Activated CD4-positive, alpha-beta memory T cell treated with anti-CD3 and anti-CD28 coated beads for 36 hours (primary cell): ENCODE data around the gene STARD4. TPM values are rescaled to one million over a fixed set of nuclear protein-coding genes. Genes with fewer than 3 reads are reported as not detected.

ENCODE experiments used
- CTCF ChIA-PET: fragments of 350-600 bp; sonication (Branson Sonifier 250); formaldehyde crosslinking; loops from one replicate; lab custom pipeline; 2021; ENCODE audit warnings: antibody characterized with exemption, inconsistent platforms; lab: Charles Lee
- POLR2A ChIA-PET: fragments of 350-600 bp; sonication (Branson Sonifier 250); formaldehyde crosslinking; loops from one replicate; lab custom pipeline; 2021; ENCODE audit warnings: antibody characterized with exemption; lab: Charles Lee
- DNase-seq: peaks from one replicate; pipeline ENCODE4 v3.0.0-alpha.2; 2020
- H3K27ac Mint-ChIP-seq: one replicate; pipeline ENCODE4 v1.8.0; 2021; ENCODE audit warnings: mixed read lengths
- H3K27me3 Mint-ChIP-seq: one replicate; pipeline ENCODE4 v1.8.0; 2021; ENCODE audit warnings: mixed read lengths
- H3K36me3 Mint-ChIP-seq: one replicate; pipeline ENCODE4 v1.8.0; 2021; ENCODE audit warnings: mixed read lengths
- H3K4me1 Mint-ChIP-seq: one replicate; pipeline ENCODE4 v1.8.0; 2021; ENCODE audit warnings: low read depth, mixed read lengths
- H3K4me3 Mint-ChIP-seq: one replicate; pipeline ENCODE4 v1.8.0; 2021; ENCODE audit warnings: mild to moderate bottlenecking, mixed read lengths
- H3K9me3 Mint-ChIP-seq: one replicate; pipeline ENCODE4 v1.8.0; 2021; ENCODE audit warnings: mixed read lengths
- intact Hi-C: fragments of 100-400 bp; cut with micrococcal nuclease; formaldehyde crosslinking; loops from one replicate; pipeline ENCODE4 v1.15.1; 2023
- total RNA-seq, 2 experiments: library from RNA; stranded (reverse); gene quantifications; one replicate each; pipeline ENCODE4 v1.2.3, GENCODE V29; 2021

The STARD4 gene
- total RNA-seq, 2 experiments from 2014 or later, result 49.5 to 49.9 TPM

DNA sequence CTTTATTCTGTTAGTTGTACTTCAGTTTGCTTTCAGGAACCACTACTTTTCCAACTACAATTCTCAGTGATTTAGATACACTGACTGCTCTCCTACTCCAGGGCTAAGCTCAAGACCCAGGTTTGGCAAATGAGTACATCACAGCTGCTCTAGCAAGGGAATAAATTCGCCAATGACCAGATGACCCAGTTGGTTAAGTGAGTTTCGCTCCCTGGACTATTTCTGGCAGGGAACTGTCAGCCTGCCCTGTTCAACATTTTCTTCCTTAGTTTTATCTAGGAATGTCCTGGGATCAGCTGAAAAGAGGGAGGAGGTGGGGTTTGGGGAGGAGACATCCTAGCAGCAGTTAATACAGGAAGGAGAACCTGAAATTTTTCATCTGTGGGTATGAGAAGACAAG, 6.4 kb upstream of the STARD4 start:
- POLR2A ChIA-PET, result no interaction called here
- H3K27ac Mint-ChIP-seq, result no peak overlapping the region
- H3K4me1 Mint-ChIP-seq, result no peaks in the 10 kb centered on the region
- H3K36me3 Mint-ChIP-seq, result no peaks in the 10 kb centered on the region
- DNase-seq, result no peak
- no peaks in the 10 kb centered on the region for H3K27me3 Mint-ChIP-seq
- intact Hi-C loops, result no loop called here
- H3K4me3 Mint-ChIP-seq, result no peak overlapping the region
- CTCF ChIA-PET, result interaction anchor here (1.6 kb wide), 1 partner anchor 13 kb away, joined by 8 read pairs; no protein-coding TSS in a partner anchor
- no peaks in the 10 kb centered on the region for H3K9me3 Mint-ChIP-seq

DNA sequence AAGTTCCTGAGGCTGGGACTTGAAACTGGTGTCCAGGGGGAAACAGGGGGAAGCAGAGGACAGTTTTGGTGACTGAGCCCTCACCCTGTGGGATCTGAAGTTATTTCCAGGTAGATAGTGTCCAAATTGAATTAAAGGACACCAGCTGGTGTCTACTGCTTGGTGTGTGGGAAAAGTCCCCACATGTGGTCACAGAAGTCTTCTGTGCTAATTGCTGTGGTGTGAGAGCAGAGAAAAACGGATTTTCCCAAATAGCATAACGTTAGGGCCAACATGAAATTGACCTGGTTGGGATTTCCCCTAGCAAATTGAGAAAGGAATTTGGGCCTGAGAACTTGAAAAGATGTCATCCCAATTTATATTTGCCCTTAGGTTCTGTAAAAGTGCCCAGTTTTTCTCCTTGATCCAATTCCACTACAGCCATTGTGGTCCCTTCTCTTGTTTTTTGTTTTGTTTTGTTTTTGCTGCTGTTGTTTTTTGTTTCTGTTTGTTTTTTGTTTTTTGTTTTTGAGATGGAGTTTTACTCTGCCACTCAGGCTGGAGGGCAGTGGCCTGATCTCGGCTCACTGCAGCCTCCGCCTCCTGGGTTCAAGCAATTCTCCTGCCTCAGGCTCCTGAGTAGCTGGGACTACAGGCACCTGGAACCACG, 5.6 kb upstream of the STARD4 start:
- Mint-ChIP-seq H3K27me3 (no peaks in the 10 kb centered on the region), H3K4me3 (no peak overlapping the region), H3K36me3 (no peaks in the 10 kb centered on the region), H3K9me3 (no peaks in the 10 kb centered on the region), H3K27ac (no peak overlapping the region), H3K4me1 (peaks cover 3% of the 10 kb centered on the region)
- intact Hi-C loops, result no loop called here
- POLR2A ChIA-PET, result no interaction called here
- CTCF ChIA-PET, result interaction anchor here (0.6 to 1.8 kb wide), 3 partner anchors 12 to 14 kb away, joined by 3 to 8 read pairs (median 8); no protein-coding TSS in a partner anchor
- no peak for DNase-seq

DNA sequence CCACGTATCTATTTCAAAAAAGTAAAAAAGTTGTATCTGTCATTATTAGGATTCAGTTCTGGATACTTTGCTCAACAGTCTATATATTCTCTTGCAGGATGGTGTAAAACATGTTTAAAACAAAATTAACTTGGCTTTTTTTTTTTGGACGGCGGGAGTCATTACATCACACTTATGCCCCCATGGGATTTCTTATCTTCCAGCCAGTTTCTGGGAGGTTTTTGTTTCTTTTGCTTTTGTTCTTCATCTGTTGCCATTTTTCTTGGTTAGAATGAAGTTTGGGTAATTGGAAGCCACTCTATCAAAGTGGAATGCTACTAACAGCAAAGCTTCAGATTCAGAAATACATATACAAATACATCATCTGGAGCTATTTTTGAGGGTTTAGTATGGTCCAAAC, 1.8 kb upstream of the STARD4 start:
- intact Hi-C loops, result loop anchor here (5.0 kb wide), 2 partner anchors 237 to 777 kb away; partner anchors contain the start of gene SLC25A46
- H3K4me3 Mint-ChIP-seq, result no peak overlapping the region
- ChIA-PET CTCF (interaction anchor here (3.0 kb wide), 1 partner anchor 18 kb away, joined by 20 read pairs; no protein-coding TSS in a partner anchor), POLR2A (no interaction called here)
- no peaks in the 10 kb centered on the region for H3K27me3 Mint-ChIP-seq
- no peak overlapping the region for H3K27ac Mint-ChIP-seq
- no peak for DNase-seq
- H3K9me3 Mint-ChIP-seq, result no peaks in the 10 kb centered on the region
- H3K36me3 Mint-ChIP-seq, result peaks cover 3% of the 10 kb centered on the region
- peaks cover 24% of the 10 kb centered on the region for H3K4me1 Mint-ChIP-seq

DNA sequence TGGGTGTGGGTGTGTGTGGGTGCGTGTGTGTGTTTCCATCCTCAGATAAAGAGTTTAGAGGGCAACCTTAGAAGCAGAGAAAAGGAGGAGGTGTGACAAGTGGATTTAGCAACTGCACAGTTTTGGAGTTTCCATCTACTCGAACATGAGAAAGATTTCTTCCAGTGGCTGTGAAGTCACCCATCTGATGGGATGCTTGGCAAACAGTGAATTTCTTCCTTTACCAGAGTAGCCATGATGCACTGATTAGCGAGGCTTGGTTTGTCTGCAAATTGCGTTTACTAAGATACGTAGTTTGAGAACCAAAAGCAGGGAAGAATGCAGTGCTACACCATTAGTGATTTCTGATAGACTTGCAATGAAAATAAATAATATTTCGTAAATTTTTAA, 791 bp upstream of the STARD4 start:
- H3K27me3 Mint-ChIP-seq, result no peaks in the 10 kb centered on the region
- H3K4me3 Mint-ChIP-seq, result peak overlapping the region; percentile 88
- POLR2A ChIA-PET, result no interaction called here
- CTCF ChIA-PET, result interaction anchor here (3.0 kb wide), 1 partner anchor 19 kb away, joined by 20 read pairs; no protein-coding TSS in a partner anchor
- peaks cover 3% of the 10 kb centered on the region for H3K36me3 Mint-ChIP-seq
- DNase-seq, result peak; percentile 76
- peak overlapping the region; percentile 94 for H3K27ac Mint-ChIP-seq
- no peaks in the 10 kb centered on the region for H3K9me3 Mint-ChIP-seq
- H3K4me1 Mint-ChIP-seq, result peaks cover 29% of the 10 kb centered on the region
- intact Hi-C loops, result loop anchor here (1.0 to 5.0 kb wide), 5 partner anchors 17 to 1824 kb away; partner anchors contain the start of genes MAN2A1 and SLC25A46

DNA sequence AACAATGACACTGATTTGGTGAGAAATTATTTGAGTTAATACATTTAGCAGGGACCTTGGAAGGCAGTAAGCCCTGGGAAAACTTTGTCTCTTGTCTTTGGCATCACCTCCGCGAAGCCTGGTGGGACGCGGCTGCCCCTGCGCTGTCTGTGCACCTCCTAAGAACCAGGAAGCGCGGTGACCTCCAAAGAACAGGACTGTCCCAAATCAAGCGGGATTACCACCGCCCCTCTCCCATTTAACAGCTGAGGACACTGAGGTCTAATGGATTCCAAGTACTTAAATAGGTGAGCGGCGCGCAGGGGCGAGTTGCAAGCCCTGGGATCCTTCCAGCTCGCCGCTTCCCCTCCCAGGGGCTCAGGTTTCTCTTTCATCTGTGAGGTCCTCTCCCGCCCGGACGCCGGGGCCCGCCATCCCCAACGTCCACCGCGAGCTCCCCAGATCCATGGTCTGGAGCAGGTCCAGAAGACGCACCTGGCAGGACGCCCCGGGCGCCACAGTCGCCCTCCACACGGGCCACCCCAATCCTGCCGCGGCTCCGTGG, 432 bp downstream of the STARD4 start:
- intact Hi-C loops, result loop anchor here (1.0 to 5.0 kb wide), 8 partner anchors 175 to 1823 kb away; partner anchors contain the start of genes MAN2A1, NREP, SLC25A46 and WDR36
- Mint-ChIP-seq H3K4me1 (peaks cover 40% of the 10 kb centered on the region), H3K9me3 (no peaks in the 10 kb centered on the region), H3K36me3 (peaks cover 3% of the 10 kb centered on the region), H3K27ac (peak overlapping the region; percentile 94), H3K27me3 (no peaks in the 10 kb centered on the region), H3K4me3 (peak overlapping the region; percentile 88)
- ChIA-PET POLR2A (interaction anchor here (1.1 to 1.3 kb wide), 2 partner anchors 216 to 649 kb away, joined by 3 to 6 read pairs; no protein-coding TSS in a partner anchor), CTCF (interaction anchor here (0.7 to 3.6 kb wide), 4 partner anchors 12 to 233 kb away, joined by 3 to 41 read pairs (median 5); no protein-coding TSS in a partner anchor)
- no peak for DNase-seq

DNA sequence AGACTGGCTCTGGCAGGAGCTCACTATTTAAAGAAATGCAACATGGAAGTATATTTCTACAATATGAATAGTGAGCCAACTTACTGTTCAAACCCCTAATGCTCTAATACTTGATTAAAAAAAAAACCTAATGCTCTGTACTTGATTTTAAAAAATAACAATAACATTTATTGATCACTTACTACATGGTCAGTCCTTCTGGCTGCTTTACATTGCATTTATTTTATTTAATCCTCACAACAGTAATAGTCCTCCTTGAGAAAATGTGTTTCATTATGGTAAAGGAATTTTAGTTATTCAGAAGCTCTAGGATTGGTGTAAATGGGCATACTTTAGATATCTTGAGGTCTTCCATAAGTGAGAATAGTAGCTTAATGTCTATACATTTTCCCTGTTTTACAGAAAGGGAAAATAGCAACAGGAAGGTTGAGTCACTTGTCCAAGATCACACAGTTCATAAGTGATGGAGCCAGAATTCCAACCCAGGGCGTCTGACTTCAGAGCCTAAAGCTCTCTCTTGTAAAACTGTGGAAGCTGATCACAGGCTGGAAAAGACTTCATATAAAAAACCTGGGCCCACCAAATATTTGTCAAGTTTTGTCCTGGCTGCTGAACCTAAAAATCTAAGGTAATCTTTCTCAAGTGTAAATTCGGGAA, 1.0 kb downstream of the STARD4 start:
- H3K9me3 Mint-ChIP-seq, result no peaks in the 10 kb centered on the region
- intact Hi-C loops, result loop anchor here (5.0 kb wide), 2 partner anchors 234 to 774 kb away; partner anchors contain the start of gene SLC25A46
- H3K27me3 Mint-ChIP-seq, result no peaks in the 10 kb centered on the region
- H3K4me3 Mint-ChIP-seq, result peak overlapping the region; percentile 88
- POLR2A ChIA-PET, result interaction anchor here (1.1 to 1.3 kb wide), 2 partner anchors 215 to 649 kb away, joined by 3 to 6 read pairs; no protein-coding TSS in a partner anchor
- H3K4me1 Mint-ChIP-seq, result peaks cover 40% of the 10 kb centered on the region
- H3K36me3 Mint-ChIP-seq, result peaks cover 3% of the 10 kb centered on the region
- H3K27ac Mint-ChIP-seq, result peak overlapping the region; percentile 94
- no peak for DNase-seq
- CTCF ChIA-PET, result interaction anchor here (0.7 to 3.6 kb wide), 4 partner anchors 12 to 232 kb away, joined by 3 to 41 read pairs (median 5); no protein-coding TSS in a partner anchor

DNA sequence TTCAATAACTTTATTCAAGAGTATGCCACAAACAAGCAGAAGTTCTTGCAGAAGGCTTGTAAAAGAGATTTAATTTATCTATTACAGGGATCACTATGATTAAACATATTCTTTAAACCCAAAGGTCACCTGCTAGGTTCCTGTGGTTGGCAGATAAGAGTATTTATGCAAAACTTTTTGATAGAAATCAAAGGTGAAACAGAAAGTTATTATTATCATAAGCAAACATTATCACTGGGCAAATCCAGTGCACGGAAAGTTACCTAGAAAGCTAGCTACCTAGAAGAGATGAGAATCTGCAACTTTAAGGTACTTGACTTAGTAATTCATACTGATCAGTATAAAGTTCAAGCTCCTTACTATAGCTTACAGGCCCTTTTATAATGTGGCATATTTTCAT, 3.2 kb downstream of the STARD4 start:
- H3K27me3 Mint-ChIP-seq, result no peaks in the 10 kb centered on the region
- peaks cover 8% of the 10 kb centered on the region for H3K36me3 Mint-ChIP-seq
- H3K9me3 Mint-ChIP-seq, result no peaks in the 10 kb centered on the region
- H3K4me1 Mint-ChIP-seq, result peaks cover 40% of the 10 kb centered on the region
- ChIA-PET CTCF (interaction anchor here (0.6 to 3.6 kb wide), 2 partner anchors 22 to 213 kb away, joined by 3 to 41 read pairs; no protein-coding TSS in a partner anchor), POLR2A (no interaction called here)
- no peak for DNase-seq
- intact Hi-C loops, result no loop called here
- H3K27ac Mint-ChIP-seq, result no peak overlapping the region
- no peak overlapping the region for H3K4me3 Mint-ChIP-seq

DNA sequence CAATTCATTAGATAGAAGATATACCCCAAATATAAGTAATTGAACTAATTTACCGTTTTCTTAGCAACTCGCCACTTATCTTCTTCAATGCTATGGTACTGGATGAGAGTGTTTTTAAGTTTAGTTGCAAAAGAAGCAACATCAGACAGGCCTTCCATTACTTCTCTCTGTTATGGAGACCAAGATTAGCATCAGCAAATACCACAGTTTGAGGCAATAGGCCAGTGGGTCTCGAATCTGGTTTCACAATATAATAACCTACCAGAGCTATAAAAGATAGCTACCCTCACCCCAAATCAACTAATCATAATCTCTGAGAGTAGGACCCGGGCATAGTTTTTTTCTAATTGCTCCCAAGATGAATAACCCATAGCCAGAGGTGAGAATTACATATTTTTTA, 5.1 kb downstream of the STARD4 start:
- POLR2A ChIA-PET, result interaction anchor here (1.2 kb wide), 1 partner anchor 24 kb away, joined by 3 read pairs; no protein-coding TSS in a partner anchor
- CTCF ChIA-PET, result interaction anchor here (0.7 to 1.3 kb wide), 2 partner anchors 10 to 24 kb away, joined by 3 read pairs; no protein-coding TSS in a partner anchor
- H3K27me3 Mint-ChIP-seq, result no peaks in the 10 kb centered on the region
- H3K9me3 Mint-ChIP-seq, result no peaks in the 10 kb centered on the region
- peaks cover 36% of the 10 kb centered on the region for H3K4me1 Mint-ChIP-seq
- intact Hi-C loops, result no loop called here
- H3K27ac Mint-ChIP-seq, result no peak overlapping the region
- no peak overlapping the region for H3K4me3 Mint-ChIP-seq
- DNase-seq, result no peak
- H3K36me3 Mint-ChIP-seq, result peaks cover 8% of the 10 kb centered on the region

DNA sequence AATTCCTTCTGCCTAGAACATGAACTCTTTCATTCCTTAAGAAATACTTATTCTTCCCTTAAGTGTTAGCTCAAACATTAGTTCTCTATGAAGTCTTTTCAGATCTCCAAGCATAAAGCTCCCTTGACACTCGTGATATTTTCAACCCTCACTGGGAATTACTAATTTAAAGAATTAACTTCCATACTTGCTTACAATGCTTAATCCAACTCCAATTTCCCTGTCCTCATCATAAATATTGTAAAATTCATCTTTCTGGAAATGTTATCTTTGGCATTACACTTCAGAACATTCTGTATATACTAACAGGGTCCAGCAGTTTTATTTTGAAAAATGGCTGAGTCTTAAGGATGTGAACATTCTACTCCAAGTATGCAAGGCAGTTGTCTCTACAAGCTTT, 7.2 kb downstream of the STARD4 start:
- Mint-ChIP-seq H3K36me3 (peaks cover 16% of the 10 kb centered on the region), H3K27me3 (no peaks in the 10 kb centered on the region), H3K27ac (no peak overlapping the region), H3K4me1 (peaks cover 24% of the 10 kb centered on the region), H3K4me3 (no peak overlapping the region), H3K9me3 (no peaks in the 10 kb centered on the region)
- no peak for DNase-seq
- ChIA-PET CTCF (no interaction called here), POLR2A (no interaction called here)
- intact Hi-C loops, result no loop called here

DNA sequence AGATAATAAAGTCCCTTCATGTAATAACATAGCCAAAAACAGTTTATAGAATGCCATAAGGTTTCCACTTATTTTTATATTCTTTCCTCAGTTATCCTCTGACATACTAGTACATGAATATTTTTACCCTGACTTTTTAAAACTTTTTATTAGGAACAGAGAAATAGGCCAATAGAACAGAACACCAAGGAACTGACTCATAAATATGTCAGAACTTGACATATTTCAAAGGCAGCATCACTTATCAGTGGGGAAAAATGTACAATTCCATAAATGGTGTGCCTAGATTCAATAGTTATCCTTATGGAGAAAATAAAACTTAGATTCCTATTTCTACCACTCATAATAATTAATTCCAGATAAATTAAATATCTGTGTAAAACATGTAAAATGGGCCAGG, 9.4 kb downstream of the STARD4 start:
- H3K9me3 Mint-ChIP-seq, result no peaks in the 10 kb centered on the region
- H3K4me1 Mint-ChIP-seq, result peaks cover 21% of the 10 kb centered on the region
- POLR2A ChIA-PET, result no interaction called here
- CTCF ChIA-PET, result no interaction called here
- H3K36me3 Mint-ChIP-seq, result peaks cover 27% of the 10 kb centered on the region
- no peak overlapping the region for H3K4me3 Mint-ChIP-seq
- intact Hi-C loops, result no loop called here
- H3K27ac Mint-ChIP-seq, result no peak overlapping the region
- no peaks in the 10 kb centered on the region for H3K27me3 Mint-ChIP-seq
- no peak for DNase-seq

DNA sequence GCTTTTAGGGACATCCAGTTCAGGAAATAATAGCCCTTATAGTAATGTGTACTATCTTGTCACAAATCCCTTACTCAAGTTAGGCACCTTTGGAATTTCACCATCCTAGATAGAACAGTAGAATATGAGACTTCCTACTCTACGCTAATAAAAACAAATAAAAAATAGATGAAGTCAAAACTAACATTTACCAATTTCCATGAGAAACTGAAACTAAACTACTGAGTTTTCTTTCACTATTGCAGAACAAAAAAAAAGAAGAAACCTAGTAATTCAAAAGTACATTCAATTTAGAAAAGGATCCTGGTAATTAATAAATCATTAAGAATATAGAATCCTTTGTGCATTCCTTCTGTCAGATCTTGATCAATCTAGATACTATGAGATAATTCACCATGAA, 14.0 kb downstream of the STARD4 start:
- no peaks in the 10 kb centered on the region for H3K9me3 Mint-ChIP-seq
- ChIA-PET CTCF (interaction anchor here (1.2 kb wide), 1 partner anchor 33 kb away, joined by 5 read pairs; no protein-coding TSS in a partner anchor), POLR2A (no interaction called here)
- no peaks in the 10 kb centered on the region for H3K27me3 Mint-ChIP-seq
- no peak for DNase-seq
- H3K27ac Mint-ChIP-seq, result peak overlapping the region; percentile 4
- H3K4me3 Mint-ChIP-seq, result no peak overlapping the region
- intact Hi-C loops, result no loop called here
- H3K36me3 Mint-ChIP-seq, result peaks cover 34% of the 10 kb centered on the region
- H3K4me1 Mint-ChIP-seq, result peaks cover 13% of the 10 kb centered on the region
